Measurements from ENCODE around the gene SSC5D. TPM values are rescaled to one million over a fixed set of nuclear protein-coding genes. Genes with fewer than 3 reads are reported as not detected.
"Not testable (repeated sequence)": the region's sequence is repeated elsewhere in the genome, so short reads cannot be mapped to it uniquely, and the experiment has no call there.

The SSC5D gene
- total RNA-seq, 4 donors from 2014 or later, result 0.64 to 6.2 (median 3.0) TPM

- WGBS, 2 donors, result 22 to 31% methylated on average over 35 of the region's 35 CpGs
- H3K4me3 ChIP-seq (ENCODE audit: low read depth, poor library complexity, severe bottlenecking), result no peak overlapping the region
- no peak for DNase-seq (ENCODE audit: low spot score in 2 of 2)
- TF ChIP-seq POLR2A (IDR thresholded peaks at IDR 0.05), result no peak
- intact Hi-C loops (cut with DNase I; ENCODE audit: low total_unique reads), result no loop called here
These were observed 38.3 kb downstream of the SSC5D start for GRCh38 chr19:55526216-55527196.

GRCh38 chr19:55527197-55528029 is 39.2 kb downstream of the SSC5D start:
- intact Hi-C loops (cut with DNase I; ENCODE audit: low total_unique reads), result no loop called here
- no peak for DNase-seq (ENCODE audit: low spot score in 2 of 2)
- no peak overlapping the region for H3K4me3 ChIP-seq (ENCODE audit: low read depth, poor library complexity, severe bottlenecking)
- TF ChIP-seq CTCF (IDR thresholded peaks at IDR 0.05), result no peak
- WGBS, 2 donors, result 79 to 80% methylated on average over 22 of the region's 22 CpGs

- no peak for DNase-seq (ENCODE audit: low spot score in 2 of 2)
- intact Hi-C loops (cut with DNase I; ENCODE audit: low total_unique reads), result no loop called here
- no peak overlapping the region for H3K4me3 ChIP-seq (ENCODE audit: low read depth, poor library complexity, severe bottlenecking)
- TF ChIP-seq CTCF (IDR thresholded peaks at IDR 0.05) (no peak), POLR2A (IDR thresholded peaks at IDR 0.05) (no peak)
- WGBS, 2 donors, result 21 to 31% methylated on average over 15 of the region's 15 CpGs
These were observed 40.0 kb downstream of the SSC5D start for GRCh38 chr19:55528030-55528803.

GRCh38 chr19:55529636-55530234 is 41.5 kb downstream of the SSC5D start:
- no peak for DNase-seq (ENCODE audit: low spot score in 2 of 2)
- 83 to 92% methylated on average over 28 to 50 of the region's 56 CpGs for WGBS, 2 donors
- TF ChIP-seq POLR2A (IDR thresholded peaks at IDR 0.05), result no peak
- no peak for TF ChIP-seq CTCF (IDR thresholded peaks at IDR 0.05)
- intact Hi-C loops (cut with DNase I; ENCODE audit: low total_unique reads), result no loop called here
- H3K4me3 ChIP-seq (ENCODE audit: low read depth, poor library complexity, severe bottlenecking), result no peak overlapping the region

- intact Hi-C loops (cut with DNase I; ENCODE audit: low total_unique reads), result no loop called here
- no peak overlapping the region for H3K4me3 ChIP-seq (ENCODE audit: low read depth, poor library complexity, severe bottlenecking)
- 74 to 83% methylated on average over 22 to 25 of the region's 26 CpGs for whole genome bisulfite sequencing, 2 donors
- TF ChIP-seq CTCF (IDR thresholded peaks at IDR 0.05), result no peak
- TF ChIP-seq POLR2A (IDR thresholded peaks at IDR 0.05), result no peak
- no peak for DNase-seq (ENCODE audit: low spot score in 2 of 2)
These were observed 42.8 kb downstream of the SSC5D start for GRCh38 chr19:55530996-55531395.

- H3K4me3 ChIP-seq (ENCODE audit: low read depth, poor library complexity, severe bottlenecking); intact Hi-C loops (cut with DNase I; ENCODE audit: low total_unique reads); DNase-seq (ENCODE audit: low spot score in 2 of 2): not testable (repeated sequence)
- WGBS, 2 donors, result 94% methylated on average over 7 of the region's 7 CpGs
These were observed 46.0 kb downstream of the SSC5D start for GRCh38 chr19:55534280-55534679.
